Fibroblast of lung (primary cell): Measurements from ENCODE around the gene CLEC1B.

ENCODE experiments used
- EZH2 ChIP-seq: IDR thresholded peaks from 2 replicates; pipeline ENCODE4 v1.5.1; 2012; ENCODE audit warnings: low read length, control low read depth, mild to moderate bottlenecking; ENCODE audit errors: missing control alignments
- TF ChIP-seq, protein P1 (sequence below), 2 donors: IDR thresholded peaks in 1 of 2; conservative IDR thresholded peaks in 1 of 2; 1 replicate in 1 of 2; 2 replicates in 1 of 2; pipeline ENCODE4 v1.5.1; 2011 to 2012; ENCODE audit warnings: low read length in 2 of 2, control low read depth in 1 of 2, inconsistent platforms in 1 of 2, low read depth in 1 of 2, mild to moderate bottlenecking in 1 of 2

DNA sequence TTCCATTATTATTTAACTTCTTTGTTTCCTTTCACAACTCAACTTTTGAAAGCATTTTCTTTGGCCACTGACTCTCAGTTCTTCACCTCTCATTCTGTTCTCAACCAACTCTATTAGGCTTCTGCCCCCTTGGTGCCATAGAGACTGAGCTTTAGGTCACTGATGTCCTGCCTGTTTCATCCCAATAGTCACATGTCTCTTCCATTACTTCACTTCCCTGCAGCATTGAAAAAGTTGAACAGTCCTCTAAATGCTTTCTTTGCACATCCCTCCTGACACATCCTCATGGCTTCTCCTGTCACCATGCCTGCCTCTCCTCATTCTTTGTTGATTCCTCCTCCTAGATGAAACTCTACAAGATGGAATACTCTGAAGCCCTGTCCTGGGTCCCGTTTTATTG, 25.0 kb downstream of the CLEC1B start:
- TF ChIP-seq, protein P1, sequence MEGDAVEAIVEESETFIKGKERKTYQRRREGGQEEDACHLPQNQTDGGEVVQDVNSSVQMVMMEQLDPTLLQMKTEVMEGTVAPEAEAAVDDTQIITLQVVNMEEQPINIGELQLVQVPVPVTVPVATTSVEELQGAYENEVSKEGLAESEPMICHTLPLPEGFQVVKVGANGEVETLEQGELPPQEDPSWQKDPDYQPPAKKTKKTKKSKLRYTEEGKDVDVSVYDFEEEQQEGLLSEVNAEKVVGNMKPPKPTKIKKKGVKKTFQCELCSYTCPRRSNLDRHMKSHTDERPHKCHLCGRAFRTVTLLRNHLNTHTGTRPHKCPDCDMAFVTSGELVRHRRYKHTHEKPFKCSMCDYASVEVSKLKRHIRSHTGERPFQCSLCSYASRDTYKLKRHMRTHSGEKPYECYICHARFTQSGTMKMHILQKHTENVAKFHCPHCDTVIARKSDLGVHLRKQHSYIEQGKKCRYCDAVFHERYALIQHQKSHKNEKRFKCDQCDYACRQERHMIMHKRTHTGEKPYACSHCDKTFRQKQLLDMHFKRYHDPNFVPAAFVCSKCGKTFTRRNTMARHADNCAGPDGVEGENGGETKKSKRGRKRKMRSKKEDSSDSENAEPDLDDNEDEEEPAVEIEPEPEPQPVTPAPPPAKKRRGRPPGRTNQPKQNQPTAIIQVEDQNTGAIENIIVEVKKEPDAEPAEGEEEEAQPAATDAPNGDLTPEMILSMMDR (conservative IDR thresholded peaks at IDR 0.05 in 1 of 2, IDR thresholded peaks at IDR 0.05 in 1 of 2; ENCODE audit: low read depth in 1 of 2, low read length in 2 of 2) = no peak
- no peak for TF ChIP-seq EZH2
